Frontal cortex (tissue), 4 donors: ENCODE data around the gene CAMK1D. TPM values are rescaled to one million over a fixed set of nuclear protein-coding genes. Genes with fewer than 3 reads are reported as not detected.

ENCODE experiments used
- DNase-seq, 2 donors: peaks; one replicate each; pipeline ENCODE4 v3.0.0; 2012; ENCODE audit warnings: low spot score in 2 of 2
- FAIRE-seq: peaks from 2 replicates; lab custom pipeline; 2012; peaks lifted over from hg19 to GRCh38; lab: Jason Lieb, UNC
- total RNA-seq: library from RNA; depleted of rRNA; stranded (reverse); fragments of >200 nt; gene quantifications from one replicate; pipeline ENCODE4 v1.2.3, GENCODE V29; 2014
- donor health status: control.
- donor health status: control.
- donor health status: control.

The CAMK1D gene
- total RNA-seq, 1 donor from 2014 or later: 19.2 TPM

DNA sequence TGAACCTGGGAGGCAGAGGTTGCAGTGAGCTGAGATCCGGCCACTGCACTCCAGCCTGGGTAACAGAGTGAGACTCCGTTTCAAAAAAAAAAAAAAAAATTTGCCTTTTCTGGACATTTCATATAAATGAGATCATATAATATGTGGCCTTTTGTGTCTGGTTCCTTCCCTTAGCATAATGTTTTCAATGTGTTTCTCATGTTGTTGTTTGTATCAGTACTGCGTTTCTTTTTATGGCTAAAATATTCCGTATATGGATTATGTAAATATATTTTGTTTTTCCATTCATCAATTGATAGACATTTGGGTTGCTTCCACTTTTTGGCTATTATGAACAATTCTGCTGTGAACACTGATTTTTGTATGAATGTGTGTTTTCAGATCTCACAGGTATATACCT is 394.6 kb downstream of the CAMK1D start:
- no peak for DNase-seq
- FAIRE-seq: no peak

- FAIRE-seq: no peak
- DNase-seq: no peak
Measured at GRCh38 chr10:12748186-12748585, 398.8 kb downstream of the CAMK1D start.

DNA sequence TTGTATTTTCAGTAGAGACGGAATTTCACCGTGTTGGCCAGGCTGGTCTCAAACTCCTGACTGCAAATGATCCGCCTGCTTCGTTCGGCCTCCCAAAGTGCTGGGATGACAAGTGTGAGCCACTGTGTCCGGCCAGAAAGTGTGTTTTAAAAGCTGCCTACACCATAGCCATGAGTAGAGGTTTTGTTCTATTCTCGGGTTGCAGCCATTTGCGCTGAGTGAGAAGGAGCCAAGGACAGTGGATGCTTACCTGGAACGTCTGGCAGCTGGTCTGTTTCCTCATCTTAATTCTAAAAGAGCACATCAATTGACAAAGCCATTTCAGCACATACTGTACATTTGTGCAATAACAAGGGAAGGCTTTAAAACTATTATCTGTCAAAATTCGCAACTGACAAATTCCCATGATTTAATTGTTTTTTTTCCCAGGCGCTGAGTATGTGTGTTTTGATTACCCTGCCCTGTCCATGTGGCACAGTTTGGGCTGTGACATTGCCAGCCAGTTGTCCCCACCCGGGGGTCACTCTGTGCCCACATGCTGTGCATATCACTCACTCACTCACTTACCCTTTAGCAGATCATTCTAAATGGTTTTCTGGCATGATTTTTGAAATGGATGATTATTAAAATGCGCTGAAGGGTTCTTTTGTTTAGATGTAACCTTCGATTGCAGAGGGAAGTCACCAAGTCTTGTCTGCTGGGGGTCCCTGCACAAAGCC is 400.6 kb downstream of the CAMK1D start:
- no peak for DNase-seq
- no peak for FAIRE-seq

DNA sequence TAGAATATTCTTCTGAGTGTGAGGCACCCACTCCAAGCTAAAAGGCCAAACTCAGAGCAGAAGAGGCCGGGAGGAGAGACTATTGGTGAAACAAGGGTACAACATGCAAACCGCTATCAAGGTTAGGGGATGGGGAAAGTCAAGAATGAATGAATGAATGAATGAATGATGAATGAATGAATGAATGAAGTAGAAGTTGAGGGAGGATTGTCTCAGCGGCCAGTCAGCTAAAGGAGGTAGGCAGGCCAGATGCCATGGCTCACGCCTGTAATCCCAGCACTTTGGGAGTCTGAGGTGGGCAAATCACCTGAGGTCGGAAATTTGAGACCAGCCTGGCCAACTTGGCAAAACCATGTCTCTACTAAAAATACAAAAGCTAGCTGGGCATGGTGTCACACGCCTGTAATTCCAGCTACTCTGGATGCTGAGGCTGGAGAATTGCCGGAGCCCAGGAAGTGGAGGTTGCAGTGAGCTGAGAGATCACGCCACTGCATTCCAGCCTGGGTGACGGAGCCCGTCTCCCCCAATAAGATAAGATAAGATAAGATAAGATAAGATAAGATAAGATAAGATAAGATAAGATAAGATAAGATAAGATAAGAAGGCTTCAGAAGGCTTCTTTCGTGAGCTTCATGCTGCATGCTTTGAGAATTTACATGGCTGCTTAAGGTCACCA is 401.3 kb downstream of the CAMK1D start:
- DNase-seq (no peak), FAIRE-seq (no peak)

DNA sequence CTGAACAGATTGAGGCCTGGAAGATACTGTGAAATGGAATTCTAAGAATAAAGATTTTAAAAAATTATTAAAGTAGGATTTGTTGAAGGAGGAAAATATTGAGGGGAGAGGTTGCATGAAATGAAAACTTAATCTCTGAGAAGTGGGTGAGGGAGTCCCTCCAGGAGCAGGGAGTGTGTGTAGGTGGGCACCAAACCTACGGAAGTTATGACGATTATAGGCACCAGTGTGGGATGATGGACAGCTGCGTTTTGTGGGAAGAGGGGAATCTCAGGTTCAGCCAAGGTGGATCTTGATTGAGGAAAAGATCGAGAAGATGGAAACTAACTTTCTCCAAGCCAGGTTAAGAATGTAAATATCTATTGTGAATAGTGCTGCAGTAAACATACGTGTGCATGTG is 405.7 kb downstream of the CAMK1D start:
- no peak for DNase-seq
- no peak for FAIRE-seq

- DNase-seq (no peak), FAIRE-seq (no peak)
Measured at GRCh38 chr10:12757351-12757750, 408.0 kb downstream of the CAMK1D start.

DNA sequence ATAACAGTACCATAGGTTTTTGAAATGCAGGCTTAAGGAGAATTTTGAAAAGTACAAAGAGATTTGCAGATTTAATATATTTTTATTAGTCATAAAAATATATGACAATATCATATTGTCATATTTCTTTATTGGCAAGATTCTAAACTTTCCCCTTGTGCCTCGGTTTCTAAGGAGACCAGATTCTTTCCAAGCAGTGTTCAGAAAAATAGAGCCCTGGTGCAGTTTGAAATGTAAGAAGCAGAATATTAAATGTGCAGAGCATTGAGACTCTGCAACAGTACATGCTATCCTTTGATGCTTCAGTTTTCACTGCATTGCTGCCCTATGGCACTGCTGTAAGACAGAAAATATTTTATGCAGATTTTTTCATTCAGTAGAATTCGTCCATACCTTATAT is 408.9 kb downstream of the CAMK1D start:
- FAIRE-seq (no peak), DNase-seq (no peak)

GRCh38 chr10:12766223-12766622 is 416.9 kb downstream of the CAMK1D start:
- DNase-seq (no peak), FAIRE-seq (no peak)

DNA sequence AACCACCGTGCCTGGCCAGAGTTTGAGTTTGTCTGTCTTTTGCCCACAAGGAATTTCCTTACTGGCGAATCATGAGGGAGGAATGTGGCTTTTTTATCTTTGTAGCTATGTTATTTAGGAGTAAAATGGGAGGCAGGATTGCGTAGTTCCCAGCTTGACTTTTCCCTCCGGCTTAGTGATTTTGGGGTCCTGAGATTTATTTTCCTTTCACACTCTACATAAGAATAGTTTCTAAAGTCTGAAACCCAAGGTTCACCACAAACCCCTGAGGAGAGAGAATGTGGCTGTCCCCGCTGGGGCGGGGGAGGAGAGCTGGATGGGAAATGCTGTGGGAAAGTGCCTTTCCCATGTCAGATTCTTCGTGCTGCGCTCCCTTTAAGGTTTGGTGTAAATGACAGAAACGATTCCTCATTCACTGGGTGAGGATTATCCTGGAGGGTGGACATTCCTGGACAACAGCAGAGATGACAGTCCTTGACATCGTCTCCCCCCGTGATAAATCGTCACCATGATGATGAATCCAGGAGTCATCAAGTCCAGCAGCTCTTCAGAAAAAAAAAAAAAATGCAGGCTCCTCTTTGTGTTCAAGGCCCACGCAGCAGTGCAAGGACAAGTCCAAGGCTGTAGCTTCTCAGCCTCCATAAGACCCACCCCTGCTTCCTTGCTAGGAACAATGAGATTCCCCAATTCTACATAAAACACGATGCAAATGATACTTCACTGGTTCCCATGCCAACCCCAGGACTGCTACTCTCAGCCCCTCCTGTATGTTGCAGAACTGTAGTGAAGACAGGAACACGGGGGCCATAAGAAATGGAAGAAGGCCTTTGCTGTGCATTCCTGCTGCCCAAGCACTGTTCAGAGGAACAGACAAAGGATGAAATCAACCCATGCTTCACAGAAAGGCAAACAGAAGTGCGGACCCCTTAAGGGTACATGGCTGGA is 419.1 kb downstream of the CAMK1D start:
- no peak for FAIRE-seq
- DNase-seq: peak in 1 of 2 donors; percentile 25

DNA sequence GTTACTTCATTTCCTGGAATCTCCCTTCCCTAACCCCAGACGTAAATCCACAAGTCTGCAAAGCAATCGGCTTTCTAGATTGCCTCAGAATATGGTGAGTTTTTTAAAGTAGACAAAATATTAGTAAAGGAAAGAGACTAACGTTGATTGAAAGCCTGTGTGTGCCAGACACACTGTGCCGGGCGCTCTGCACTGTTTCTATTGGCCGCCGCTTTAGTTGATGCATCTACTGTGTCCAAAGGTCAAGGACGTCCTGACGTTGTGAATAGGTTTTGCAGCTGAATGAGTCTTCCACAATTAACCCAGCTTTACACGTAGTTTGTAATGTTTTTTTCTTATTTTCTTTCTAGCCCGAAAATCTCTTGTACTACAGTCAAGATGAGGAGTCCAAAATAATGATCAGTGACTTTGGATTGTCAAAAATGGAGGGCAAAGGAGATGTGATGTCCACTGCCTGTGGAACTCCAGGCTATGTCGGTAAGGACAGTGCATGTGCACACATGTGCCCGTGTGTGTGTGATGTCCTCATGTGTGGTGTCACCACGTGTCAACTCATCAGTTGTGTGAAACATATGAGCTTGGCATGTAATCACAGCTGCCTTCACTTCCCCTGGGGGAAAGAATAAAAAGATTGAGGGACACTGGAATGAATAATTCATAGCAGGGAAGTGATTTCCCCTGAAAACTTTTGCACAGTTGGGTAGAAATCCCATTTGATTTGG is 420.1 kb downstream of the CAMK1D start:
- FAIRE-seq (no peak), DNase-seq (no peak)

DNA sequence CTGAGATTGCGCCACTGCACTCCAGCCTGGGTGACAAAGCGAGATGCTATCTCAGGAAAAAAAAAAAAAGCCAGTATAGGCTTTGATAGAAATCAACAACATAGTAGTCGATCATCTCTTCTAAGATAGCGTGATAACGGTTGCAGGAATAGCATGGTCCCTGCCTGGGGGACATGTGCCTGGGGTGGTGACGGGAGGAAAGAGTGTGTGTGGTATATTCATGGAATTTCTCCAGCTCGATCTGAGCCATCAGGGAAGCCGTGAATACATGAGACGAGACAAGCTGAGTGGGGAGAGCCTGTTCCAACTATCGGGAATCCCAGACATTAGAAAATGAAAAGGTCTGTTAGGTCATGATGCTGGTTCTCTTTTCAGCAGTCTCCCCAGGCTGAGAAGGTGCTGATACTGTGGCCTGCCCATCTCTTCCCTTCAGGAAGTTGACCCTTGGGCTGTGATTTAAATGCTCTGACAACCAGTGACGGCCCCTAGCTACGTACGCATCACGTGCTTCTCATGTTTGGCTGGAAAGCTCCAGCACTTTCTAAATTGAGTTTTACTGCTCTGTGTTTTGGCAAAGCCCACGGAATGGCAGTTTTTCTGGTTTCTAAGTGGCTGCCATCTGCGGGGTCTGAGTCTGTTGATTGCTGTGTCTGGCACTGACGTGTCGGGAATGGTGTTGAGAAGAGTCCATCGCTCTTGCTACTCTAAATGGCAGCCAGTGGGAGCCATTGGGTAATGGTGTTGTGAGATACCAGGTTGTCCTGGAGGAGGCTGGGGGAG is 422.8 kb downstream of the CAMK1D start:
- DNase-seq (no peak), FAIRE-seq (no peak)

DNA sequence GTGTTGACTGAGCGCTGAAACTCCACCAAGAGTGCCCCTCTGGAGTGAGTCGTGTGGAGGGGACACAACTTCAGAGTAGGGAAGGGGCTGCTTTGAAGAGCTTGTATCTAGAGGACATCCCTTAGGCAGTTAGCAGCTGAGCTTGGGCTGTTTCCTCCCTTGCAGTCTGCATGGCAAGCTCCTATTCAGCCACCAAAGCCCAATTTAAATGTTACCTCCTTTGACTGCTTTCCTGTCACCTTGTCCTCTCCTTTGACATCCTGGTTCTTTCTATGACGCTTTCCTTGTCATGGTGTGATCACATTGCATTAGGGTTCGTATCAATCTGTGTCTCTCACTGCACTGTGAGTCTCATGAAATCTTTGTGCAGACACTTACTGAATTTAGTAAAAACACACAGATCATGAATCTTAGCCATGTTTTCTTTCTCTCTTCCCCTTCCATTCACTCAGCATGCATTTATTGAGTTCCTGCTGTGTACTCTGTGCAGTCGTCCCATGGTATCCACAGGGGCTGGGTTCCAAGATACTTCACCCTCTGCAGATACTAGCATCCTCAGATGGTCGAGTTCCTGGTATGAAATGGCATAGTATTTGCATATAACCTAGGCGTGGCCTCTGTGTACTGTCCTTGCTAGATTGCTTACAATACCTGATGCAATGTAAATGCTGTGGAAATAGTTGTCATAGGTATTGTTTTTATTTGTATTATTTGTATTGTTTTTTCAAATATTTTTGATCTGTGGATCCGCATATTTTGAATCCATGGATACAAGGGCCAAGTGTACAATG is 423.6 kb downstream of the CAMK1D start:
- DNase-seq: no peak
- FAIRE-seq: no peak

- DNase-seq (no peak), FAIRE-seq (no peak)
Measured at GRCh38 chr10:12774204-12774894, 425.0 kb downstream of the CAMK1D start.

DNA sequence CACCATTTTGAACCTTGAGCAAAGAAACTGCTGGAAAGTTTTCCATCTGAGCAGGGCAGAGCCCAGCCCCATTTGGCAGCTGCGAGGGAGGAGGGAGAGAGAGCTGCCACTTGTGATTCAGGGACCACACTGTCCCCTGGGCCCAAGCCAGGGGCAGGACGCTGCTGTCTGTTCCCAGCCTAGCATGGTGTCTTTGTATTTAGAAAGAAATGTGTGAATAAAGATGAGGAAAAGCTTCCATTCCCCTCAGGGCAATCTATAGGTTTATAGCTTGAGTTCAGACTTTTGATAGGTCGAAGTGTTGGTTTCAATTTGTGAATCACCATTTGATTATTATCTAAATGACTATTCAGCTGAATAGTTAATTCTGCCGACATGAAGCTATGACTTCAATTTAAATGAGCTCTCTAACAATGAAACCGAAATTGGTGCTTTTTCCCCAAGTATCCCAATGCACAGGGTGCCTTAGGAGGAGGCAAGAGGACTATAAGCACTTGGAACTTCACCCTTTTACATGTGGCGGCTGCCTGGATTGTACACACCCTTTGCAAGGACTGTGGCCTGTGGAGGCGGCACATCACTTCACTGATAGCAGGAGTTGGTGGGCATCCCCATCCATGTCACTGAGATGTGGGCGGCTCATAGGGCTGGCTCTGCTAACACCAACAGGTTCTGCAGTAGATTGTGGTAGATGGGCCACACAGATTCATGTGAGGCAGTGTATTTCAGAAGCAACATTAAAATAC is 428.7 kb downstream of the CAMK1D start:
- FAIRE-seq: no peak
- DNase-seq: peak in 1 of 2 donors; percentile 41

GRCh38 chr10:12780634-12781601 is 431.6 kb downstream of the CAMK1D start:
- FAIRE-seq (no peak), DNase-seq (no peak)

DNA sequence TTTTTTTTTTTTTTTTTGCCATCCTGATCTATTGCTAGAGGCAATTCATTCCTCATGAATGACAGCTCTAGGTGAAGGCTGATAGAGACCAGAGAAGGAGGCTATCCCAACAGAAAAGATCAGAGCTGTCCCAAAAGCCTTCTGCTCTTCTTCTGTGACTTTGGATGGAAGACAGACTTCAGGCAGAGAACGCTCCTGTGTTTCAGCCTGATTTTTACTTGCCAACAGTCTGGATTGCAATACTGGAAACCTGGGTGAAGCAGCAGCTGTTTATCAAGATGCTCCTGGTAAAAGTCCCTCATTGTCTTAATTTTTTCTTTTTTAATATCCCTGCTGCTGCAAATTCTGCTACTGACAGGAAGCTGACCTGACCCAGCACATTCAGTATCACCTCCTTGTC is 432.6 kb downstream of the CAMK1D start:
- FAIRE-seq (no peak), DNase-seq (no peak)
